GM18508 (cell line): ENCODE data around the gene PPIA.

ENCODE experiments used
- ATAC-seq: cut with Tn5 transposase; IDR thresholded peaks from one replicate; pipeline ENCODE4 v1.9.1; 2021; ENCODE audit warnings: moderate number of reproducible peaks; ENCODE audit not compliant: insufficient read depth, unreplicated experiment

PPIA gene

GRCh38 chr7:44796504-44797328 is at the start of gene PPIA:
PPIA (plus strand) TSS chr7:44796681; CDS start chr7:44796725, 44 bp downstream.
- ATAC-seq = peak; percentile 47

- ATAC-seq = no peak
Measured at GRCh38 chr7:44748045-44748947, 48.2 kb upstream of the PPIA start, which contains the start of gene ZMIZ2. ZMIZ2 (plus strand) TSS chr7:44748847; CDS start chr7:44756250, 7,403 bp downstream.

GRCh38 chr7:44748948-44749731 is 47.3 kb upstream of the PPIA start:
- no peak for ATAC-seq

- ATAC-seq = no peak
Measured at GRCh38 chr7:44749992-44750391, 46.5 kb upstream of the PPIA start.

GRCh38 chr7:44750424-44750823 is 46.1 kb upstream of the PPIA start:
- ATAC-seq = no peak

GRCh38 chr7:44750921-44751571 is 45.4 kb upstream of the PPIA start:
- peak; percentile 75 for ATAC-seq

- no peak for ATAC-seq
Measured at GRCh38 chr7:44752822-44753221, 43.7 kb upstream of the PPIA start.

GRCh38 chr7:44754802-44755697 is 41.4 kb upstream of the PPIA start:
- ATAC-seq = no peak

- ATAC-seq = no peak
Measured at GRCh38 chr7:44755698-44756627, 40.5 kb upstream of the PPIA start.

GRCh38 chr7:44756904-44757303 is 39.6 kb upstream of the PPIA start:
- no peak for ATAC-seq

GRCh38 chr7:44757311-44757710 is 39.2 kb upstream of the PPIA start:
- no peak for ATAC-seq

GRCh38 chr7:44757739-44758138 is 38.7 kb upstream of the PPIA start:
- ATAC-seq = no peak

GRCh38 chr7:44759246-44759645 is 37.2 kb upstream of the PPIA start:
- ATAC-seq = no peak

- no peak for ATAC-seq
Measured at GRCh38 chr7:44760034-44760580, 36.4 kb upstream of the PPIA start.

GRCh38 chr7:44761207-44762161 is 35.0 kb upstream of the PPIA start:
- ATAC-seq = no peak

- ATAC-seq = no peak
Measured at GRCh38 chr7:44762300-44762699, 34.2 kb upstream of the PPIA start.
